Panc1 (cell line): ENCODE data around the gene NUDT15. TPM values are rescaled to one million over a fixed set of nuclear protein-coding genes. Genes with fewer than 3 reads are reported as not detected.

ENCODE experiments used
- ATAC-seq: fragments of 200-7000 bp; cut with Tn5 transposase; 2 replicates; pipeline ENCODE4 v1.9.1; 2020; ENCODE audit warnings: mild to moderate bottlenecking, moderate library complexity
- BruUV-seq: library from RNA; stranded (reverse); fragments of 400-500 nt; replicated peaks from 2 replicates; lab custom pipeline; 2021; lab: Mats Ljungman, UMichigan
- CTCF ChIA-PET: fragments of 300-600 bp; sonication (Branson Sonifier 250); formaldehyde crosslinking; loops from one replicate; lab custom pipeline; 2022; ENCODE audit warnings: antibody characterized with exemption; lab: Charles Lee
- POLR2A ChIA-PET: fragments of 300-600 bp; sonication (Branson Sonifier 250); formaldehyde crosslinking; loops from one replicate; lab custom pipeline; 2022; ENCODE audit warnings: antibody characterized with exemption; lab: Charles Lee
- DNase-seq: peaks from one replicate; pipeline ENCODE4 v3.0.0-alpha.2; 2010; ENCODE audit warnings: low read depth, low spot score
- H3K27ac ChIP-seq: 2 replicates; pipeline ENCODE4 v1.5.1; 2011; ENCODE audit warnings: mild to moderate bottlenecking, low read length, inconsistent platforms
- H3K27me3 ChIP-seq: fragments of 200-500 bp; sonication (Bioruptor generic); 2 replicates; pipeline ENCODE4 v1.6.0; 2014; ENCODE audit warnings: low read length, inconsistent platforms; ENCODE audit not compliant: control insufficient read depth, insufficient read depth
- H3K36me3 ChIP-seq: fragments of 200-500 bp; sonication (Bioruptor generic); 2 replicates; pipeline ENCODE4 v1.5.1; 2014; ENCODE audit warnings: inconsistent platforms, mild to moderate bottlenecking, low read length, moderate library complexity; ENCODE audit not compliant: control insufficient read depth, insufficient read depth
- H3K4me1 ChIP-seq: 2 replicates; pipeline ENCODE4 v1.5.1; 2011; ENCODE audit warnings: inconsistent platforms, mild to moderate bottlenecking, low read length, moderate library complexity; ENCODE audit not compliant: control insufficient read depth, insufficient read depth
- H3K4me3 ChIP-seq, 2 experiments: 2 replicates each; pipeline ENCODE4 v1.5.1; 2011 to 2012; ENCODE audit warnings: low read depth in 2 of 2, low read length in 2 of 2, mild to moderate bottlenecking in 2 of 2, inconsistent platforms in 1 of 2, moderate library complexity in 1 of 2
- H3K9me3 ChIP-seq: fragments of 200-500 bp; sonication (Bioruptor generic); 2 replicates; pipeline ENCODE4 v1.5.1; 2014; ENCODE audit warnings: low read depth, mild to moderate bottlenecking, inconsistent platforms, low read length, moderate library complexity; ENCODE audit not compliant: control insufficient read depth, insufficient read depth
- POLR2AphosphoS5 ChIP-seq: IDR thresholded peaks from 2 replicates; pipeline ENCODE4 v1.6.1; 2012; ENCODE audit warnings: mild to moderate bottlenecking, low read depth, low read length, moderate library complexity
- SIN3A ChIP-seq: IDR thresholded peaks from 2 replicates; pipeline ENCODE4 v1.6.1; 2012; ENCODE audit warnings: low read depth, mild to moderate bottlenecking, low read length, moderate library complexity, borderline replicate concordance; ENCODE audit not compliant: insufficient read depth
- TCF7L2 ChIP-seq: IDR thresholded peaks from 2 replicates; pipeline ENCODE4 v1.6.1; 2011; ENCODE audit warnings: mild to moderate bottlenecking, low read depth, low read length, inconsistent platforms
- in situ Hi-C: cut with HindIII; loops from 2 replicates; pipeline ENCODE4 v1.10.0; 2016; ENCODE audit warnings: low sequenced_read_pairs, low pct_unique_long_range_greater_than_20kb
- intact Hi-C: fragments of 100-400 bp; cut with micrococcal nuclease; formaldehyde crosslinking; loops from one replicate; pipeline ENCODE4 v1.10.0; 2022; ENCODE audit not compliant: unreplicated experiment
- total RNA-seq: library from RNA; stranded (reverse); gene quantifications from one replicate; pipeline ENCODE4 v1.2.1, GENCODE V29; 2021; ENCODE audit not compliant: unreplicated experiment
- TF ChIP-seq, protein P1 (sequence below), 2 experiments: IDR thresholded peaks; 2 replicates each; pipeline ENCODE4 v1.6.1; 2011 to 2012; ENCODE audit warnings: low read depth in 2 of 2, control low read depth in 1 of 2, low read length in 1 of 2, mild to moderate bottlenecking in 1 of 2, moderate library complexity in 1 of 2; ENCODE audit not compliant: insufficient read depth in 1 of 2
- TF ChIP-seq, protein P2 (sequence below): fragments of 450-650 bp; IDR thresholded peaks from 2 replicates; pipeline ENCODE4 v1.5.1; 2017; ENCODE audit warnings: mild to moderate bottlenecking

Gene NUDT15
- total RNA-seq, 1 experiment from 2014 or later: 18.9 TPM

DNA sequence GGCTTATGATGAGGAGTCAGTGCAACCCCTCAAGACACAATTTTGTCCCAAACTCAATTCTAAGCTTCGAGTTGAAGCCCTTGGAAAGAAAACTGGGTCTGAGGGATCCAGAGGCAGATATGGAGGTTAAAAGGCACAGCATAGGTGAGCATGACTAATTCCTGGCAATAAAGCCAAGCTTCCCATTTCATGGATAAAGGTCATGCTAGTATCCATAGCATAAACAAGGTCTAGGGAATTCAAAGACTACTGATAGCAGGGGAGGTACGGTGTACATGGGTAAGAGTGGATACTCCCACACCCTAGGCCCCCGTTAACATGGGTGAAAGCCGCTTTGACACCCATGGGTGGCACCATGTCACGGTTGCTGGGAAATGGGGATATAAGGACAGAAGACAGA lies 33.4 kb downstream of the NUDT15 start:
- H3K27ac ChIP-seq: no peak overlapping the region
- no peaks in the 10 kb centered on the region; the same call in 1 of the 2 replicates for H3K4me1 ChIP-seq
- intact Hi-C loops: no loop called here
- DNase-seq (no peak), ATAC-seq (no peak)
- H3K27me3 ChIP-seq: no peaks in the 10 kb centered on the region
- H3K4me3 ChIP-seq: no peak overlapping the region
- in situ Hi-C loops: no loop called here
- POLR2A ChIA-PET: no interaction called here
- peaks cover 3% of the 10 kb centered on the region for H3K36me3 ChIP-seq
- TF ChIP-seq, protein P1, sequence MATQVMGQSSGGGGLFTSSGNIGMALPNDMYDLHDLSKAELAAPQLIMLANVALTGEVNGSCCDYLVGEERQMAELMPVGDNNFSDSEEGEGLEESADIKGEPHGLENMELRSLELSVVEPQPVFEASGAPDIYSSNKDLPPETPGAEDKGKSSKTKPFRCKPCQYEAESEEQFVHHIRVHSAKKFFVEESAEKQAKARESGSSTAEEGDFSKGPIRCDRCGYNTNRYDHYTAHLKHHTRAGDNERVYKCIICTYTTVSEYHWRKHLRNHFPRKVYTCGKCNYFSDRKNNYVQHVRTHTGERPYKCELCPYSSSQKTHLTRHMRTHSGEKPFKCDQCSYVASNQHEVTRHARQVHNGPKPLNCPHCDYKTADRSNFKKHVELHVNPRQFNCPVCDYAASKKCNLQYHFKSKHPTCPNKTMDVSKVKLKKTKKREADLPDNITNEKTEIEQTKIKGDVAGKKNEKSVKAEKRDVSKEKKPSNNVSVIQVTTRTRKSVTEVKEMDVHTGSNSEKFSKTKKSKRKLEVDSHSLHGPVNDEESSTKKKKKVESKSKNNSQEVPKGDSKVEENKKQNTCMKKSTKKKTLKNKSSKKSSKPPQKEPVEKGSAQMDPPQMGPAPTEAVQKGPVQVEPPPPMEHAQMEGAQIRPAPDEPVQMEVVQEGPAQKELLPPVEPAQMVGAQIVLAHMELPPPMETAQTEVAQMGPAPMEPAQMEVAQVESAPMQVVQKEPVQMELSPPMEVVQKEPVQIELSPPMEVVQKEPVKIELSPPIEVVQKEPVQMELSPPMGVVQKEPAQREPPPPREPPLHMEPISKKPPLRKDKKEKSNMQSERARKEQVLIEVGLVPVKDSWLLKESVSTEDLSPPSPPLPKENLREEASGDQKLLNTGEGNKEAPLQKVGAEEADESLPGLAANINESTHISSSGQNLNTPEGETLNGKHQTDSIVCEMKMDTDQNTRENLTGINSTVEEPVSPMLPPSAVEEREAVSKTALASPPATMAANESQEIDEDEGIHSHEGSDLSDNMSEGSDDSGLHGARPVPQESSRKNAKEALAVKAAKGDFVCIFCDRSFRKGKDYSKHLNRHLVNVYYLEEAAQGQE (IDR thresholded peaks at IDR 0.05; ENCODE audit: insufficient read depth in 1 of 2, low read depth in 2 of 2, low read length in 1 of 2): no peak
- TF ChIP-seq, protein P2, sequence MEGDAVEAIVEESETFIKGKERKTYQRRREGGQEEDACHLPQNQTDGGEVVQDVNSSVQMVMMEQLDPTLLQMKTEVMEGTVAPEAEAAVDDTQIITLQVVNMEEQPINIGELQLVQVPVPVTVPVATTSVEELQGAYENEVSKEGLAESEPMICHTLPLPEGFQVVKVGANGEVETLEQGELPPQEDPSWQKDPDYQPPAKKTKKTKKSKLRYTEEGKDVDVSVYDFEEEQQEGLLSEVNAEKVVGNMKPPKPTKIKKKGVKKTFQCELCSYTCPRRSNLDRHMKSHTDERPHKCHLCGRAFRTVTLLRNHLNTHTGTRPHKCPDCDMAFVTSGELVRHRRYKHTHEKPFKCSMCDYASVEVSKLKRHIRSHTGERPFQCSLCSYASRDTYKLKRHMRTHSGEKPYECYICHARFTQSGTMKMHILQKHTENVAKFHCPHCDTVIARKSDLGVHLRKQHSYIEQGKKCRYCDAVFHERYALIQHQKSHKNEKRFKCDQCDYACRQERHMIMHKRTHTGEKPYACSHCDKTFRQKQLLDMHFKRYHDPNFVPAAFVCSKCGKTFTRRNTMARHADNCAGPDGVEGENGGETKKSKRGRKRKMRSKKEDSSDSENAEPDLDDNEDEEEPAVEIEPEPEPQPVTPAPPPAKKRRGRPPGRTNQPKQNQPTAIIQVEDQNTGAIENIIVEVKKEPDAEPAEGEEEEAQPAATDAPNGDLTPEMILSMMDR: no peak
- TF ChIP-seq POLR2AphosphoS5: no peak
- no peak for TF ChIP-seq SIN3A
- CTCF ChIA-PET: no interaction called here
- BruUV-seq: no TSS peak
- peaks cover 13% of the 10 kb centered on the region; the same call in 1 of the 2 replicates for H3K9me3 ChIP-seq

DNA sequence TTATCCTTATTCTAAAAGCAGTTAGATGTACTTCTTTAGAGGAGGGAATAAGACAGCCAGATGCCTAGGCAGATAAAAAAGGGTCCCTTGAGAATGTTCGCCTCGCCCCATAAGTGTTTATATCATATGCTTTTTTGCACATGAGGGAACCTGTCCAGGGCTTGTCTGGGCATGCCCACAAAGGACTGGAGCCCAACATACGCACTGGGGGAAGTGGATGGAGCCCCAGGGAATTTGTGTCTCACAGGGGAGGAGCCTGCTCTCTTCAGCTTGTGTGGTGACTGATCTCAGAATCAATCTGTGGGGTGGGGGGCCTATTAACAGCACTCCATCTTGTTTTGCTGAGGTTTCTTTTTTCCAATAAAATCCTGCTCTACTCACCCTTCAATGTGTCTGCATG lies 34.8 kb downstream of the NUDT15 start:
- H3K27ac ChIP-seq: no peak overlapping the region
- no peak overlapping the region for H3K4me3 ChIP-seq
- ATAC-seq (no peak), DNase-seq (no peak)
- TF ChIP-seq POLR2AphosphoS5 (no peak), SIN3A (no peak), TCF7L2 (no peak)
- TF ChIP-seq, protein P2: no peak
- TF ChIP-seq, protein P1 (IDR thresholded peaks at IDR 0.05; ENCODE audit: insufficient read depth in 1 of 2, low read depth in 2 of 2, low read length in 1 of 2): no peak
- ChIA-PET CTCF (no interaction called here), POLR2A (no interaction called here)
- H3K36me3 ChIP-seq: peaks cover 13% of the 10 kb centered on the region
- H3K27me3 ChIP-seq: no peaks in the 10 kb centered on the region
- H3K9me3 ChIP-seq: peaks cover 13% of the 10 kb centered on the region; the same call in 1 of the 2 replicates
- no peaks in the 10 kb centered on the region; the same call in 1 of the 2 replicates for H3K4me1 ChIP-seq
- no TSS peak for BruUV-seq
- intact Hi-C loops (no loop called here), in situ Hi-C loops (no loop called here)
